GM18508 (cell line): Measurements from ENCODE around the gene CENPH.
"Not testable (repeated sequence)": the region's sequence is repeated elsewhere in the genome, so short reads cannot be mapped to it uniquely, and the experiment has no call there.

ENCODE experiments used
- ATAC-seq: cut with Tn5 transposase; IDR thresholded peaks from one replicate; pipeline ENCODE4 v1.9.1; 2021; ENCODE audit warnings: moderate number of reproducible peaks; ENCODE audit not compliant: insufficient read depth, unreplicated experiment

Gene CENPH

GRCh38 chr5:69206528-69207190 is 17.3 kb downstream of the CENPH start:
- no peak for ATAC-seq

DNA sequence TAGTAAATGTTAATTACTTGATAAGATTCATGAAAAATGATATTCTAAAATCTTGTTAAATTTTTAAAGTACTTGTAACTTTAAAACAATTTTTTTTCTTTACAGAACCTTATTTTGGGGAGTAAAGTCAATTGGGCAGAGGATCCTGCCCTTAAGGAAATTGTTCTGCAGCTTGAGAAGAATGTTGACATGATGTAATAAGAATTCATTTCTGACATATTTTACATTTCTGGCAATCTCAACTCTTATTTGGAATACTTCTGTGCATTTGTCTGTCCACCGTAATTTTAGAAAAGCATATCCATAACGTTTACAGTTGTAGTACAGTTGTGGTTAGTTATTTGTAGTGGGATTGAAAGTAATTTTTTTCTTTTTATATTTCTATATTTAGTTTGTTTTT is 20.2 kb downstream of the CENPH start:
- no peak for ATAC-seq

- ATAC-seq: no peak
Measured at GRCh38 chr5:69211200-69211599, 21.8 kb downstream of the CENPH start.

DNA sequence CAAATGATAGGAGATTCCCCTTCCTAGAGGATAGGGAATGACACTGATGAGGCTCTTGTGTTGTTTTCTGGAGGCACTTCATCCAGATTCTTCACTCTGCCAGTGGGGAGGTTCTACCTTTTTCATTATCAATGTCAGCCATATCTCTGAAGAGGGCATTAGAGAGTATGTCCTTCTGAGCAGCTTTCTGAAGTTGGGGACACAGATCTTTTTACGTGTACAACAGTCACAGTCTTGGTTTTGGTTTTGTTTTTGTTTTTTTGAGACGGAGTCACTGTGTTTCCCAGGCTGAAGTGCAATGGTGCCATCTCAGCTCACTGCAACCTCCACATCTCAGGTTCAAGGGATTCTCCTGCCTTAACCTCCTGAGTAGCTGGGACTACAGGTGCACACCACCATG is 22.6 kb downstream of the CENPH start:
- no peak for ATAC-seq

DNA sequence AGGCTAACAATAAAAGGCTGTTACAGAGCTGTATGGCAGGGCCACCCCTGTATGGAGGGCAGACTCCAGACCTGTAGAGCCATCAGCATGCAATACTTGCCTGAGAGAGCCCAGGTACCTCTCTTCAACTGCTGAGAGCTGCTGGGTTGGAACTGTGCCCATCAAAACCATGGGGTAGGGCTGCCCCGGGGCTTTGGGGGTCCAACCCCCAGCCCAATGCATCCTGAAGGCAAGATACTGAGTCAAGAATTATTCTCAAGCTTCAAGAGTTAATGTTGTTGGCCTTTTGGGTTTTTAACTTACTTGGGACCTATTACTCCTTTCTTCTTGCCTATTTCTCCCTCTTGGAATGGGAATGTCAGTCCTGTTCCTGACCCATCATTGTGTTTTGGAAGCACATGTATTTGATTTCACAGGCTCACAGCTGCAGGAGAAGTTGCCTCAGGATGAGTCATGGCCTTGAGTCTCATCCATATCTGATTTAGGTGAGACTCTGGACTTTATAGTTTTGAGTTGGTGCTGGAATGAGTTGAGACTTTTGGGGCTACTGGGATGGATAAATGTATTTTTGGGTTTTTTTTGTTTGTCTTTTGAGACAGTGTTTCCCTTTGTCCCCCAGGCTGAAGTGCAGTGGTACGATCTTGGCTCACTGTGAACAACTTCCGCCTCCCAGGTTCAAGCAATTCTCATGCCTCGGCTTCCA is 24.3 kb downstream of the CENPH start:
- ATAC-seq: no peak

DNA sequence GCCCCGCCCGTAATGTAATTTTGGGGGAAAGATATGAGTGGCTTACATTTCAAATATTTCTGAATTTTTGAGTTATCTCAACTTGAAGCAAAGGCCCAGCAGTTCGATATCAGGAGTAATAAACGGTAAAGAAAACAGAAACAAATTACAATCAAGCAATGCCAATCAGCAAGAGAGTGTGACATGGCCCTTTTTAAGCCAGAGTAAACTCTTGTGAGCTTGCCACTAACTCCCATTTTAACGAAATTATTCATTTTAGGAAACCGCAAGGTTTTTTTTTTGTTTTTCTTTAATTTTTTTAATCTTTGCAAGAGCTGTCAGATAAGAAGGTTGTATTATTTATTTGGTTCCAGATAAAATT is 27.7 kb downstream of the CENPH start:
- ATAC-seq: no peak

DNA sequence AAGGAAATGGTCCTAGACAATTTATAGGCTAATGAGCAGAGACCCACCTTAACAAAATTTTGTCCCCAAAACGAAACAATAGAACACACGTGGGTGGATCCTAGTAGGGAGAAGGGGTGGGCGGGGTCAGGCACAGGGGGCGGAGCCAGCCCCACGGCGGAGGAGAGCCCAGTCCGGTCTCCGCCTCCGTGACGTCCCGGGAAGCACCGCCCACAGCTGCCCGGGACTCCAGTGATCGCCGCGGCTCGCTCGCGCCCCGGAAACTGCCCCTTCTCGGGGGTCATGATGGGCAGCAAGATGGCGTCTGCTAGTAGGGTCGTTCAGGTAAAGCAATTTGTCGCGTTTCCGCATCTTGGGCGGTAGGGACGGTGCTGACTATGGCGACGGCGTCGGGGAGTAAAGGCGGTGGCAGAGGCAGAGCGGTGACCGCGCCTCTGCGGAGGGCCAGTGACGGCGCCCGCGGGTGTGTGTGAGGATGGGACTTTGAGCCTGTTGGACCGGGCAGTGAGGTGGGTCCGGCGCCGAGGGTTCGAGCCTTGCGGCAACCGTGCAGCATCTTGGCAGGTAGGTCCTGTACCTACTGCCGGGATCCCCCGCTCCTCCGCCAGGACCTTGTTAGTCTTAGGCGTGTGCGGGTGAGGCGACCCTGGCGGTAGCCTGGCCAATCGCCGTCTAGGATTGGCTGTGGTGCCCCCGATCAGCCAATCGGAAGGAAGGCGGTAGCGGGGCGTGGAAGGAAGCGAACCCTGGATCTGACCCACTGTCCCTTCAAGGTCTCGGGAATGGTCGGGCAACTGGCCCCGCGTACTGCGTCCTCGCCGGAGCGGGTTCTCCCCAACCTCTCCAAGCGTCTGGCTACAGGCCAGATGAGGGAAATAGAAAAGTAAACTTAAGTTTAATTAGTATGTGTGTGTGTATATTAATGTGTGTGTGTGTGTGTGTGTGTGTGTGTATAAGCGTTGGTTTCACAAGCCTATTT is 28.5 kb downstream of the CENPH start:
- ATAC-seq: peak; percentile 82

GRCh38 chr5:69219939-69220338 is 30.6 kb downstream of the CENPH start:
- no peak for ATAC-seq

GRCh38 chr5:69220371-69220770 is 31.0 kb downstream of the CENPH start:
- ATAC-seq: not testable (repeated sequence)

DNA sequence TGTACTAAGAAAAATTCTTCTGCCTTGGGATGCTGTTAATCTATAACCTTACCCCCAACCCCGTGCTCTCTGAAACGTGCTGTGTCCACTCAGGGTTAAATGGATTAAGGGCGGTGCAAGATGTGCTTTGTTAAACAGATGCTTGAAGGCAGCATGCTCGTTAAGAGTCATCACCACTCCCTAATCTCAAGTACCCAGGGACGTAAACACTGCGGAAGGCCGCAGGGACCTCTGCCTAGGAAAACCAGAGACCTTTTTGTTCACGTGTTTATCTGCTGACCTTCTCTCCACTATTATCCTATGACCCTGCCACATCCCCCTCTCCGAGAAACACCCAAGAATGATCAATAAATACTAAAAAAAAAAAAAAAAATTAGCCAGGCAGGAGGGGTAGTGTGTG is 31.4 kb downstream of the CENPH start:
- ATAC-seq: not testable (repeated sequence)

GRCh38 chr5:69224520-69224919 is 35.1 kb downstream of the CENPH start:
- no peak for ATAC-seq

DNA sequence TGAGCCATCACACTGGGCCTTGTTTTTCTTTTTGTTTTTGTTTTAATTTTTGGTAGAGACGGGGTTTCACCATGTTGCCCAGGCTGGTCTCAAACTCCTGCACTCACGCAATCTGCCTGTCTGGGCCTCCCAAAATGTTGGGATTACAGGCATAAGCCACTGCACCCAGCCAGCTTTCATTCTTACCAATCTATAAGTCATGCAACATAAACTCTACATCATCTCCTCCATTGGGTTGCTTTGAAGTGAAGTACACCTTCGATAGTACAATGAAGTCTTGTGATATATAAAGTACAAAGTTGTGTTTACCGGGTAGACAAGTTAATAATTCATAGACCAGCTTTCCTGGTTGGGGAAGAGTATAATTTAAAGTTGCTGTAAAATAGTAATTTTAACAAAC is 36.5 kb downstream of the CENPH start:
- no peak for ATAC-seq

- no peak for ATAC-seq
Measured at GRCh38 chr5:69230181-69230580, 40.8 kb downstream of the CENPH start.

- ATAC-seq: no peak
Measured at GRCh38 chr5:69231281-69231680, 41.9 kb downstream of the CENPH start.

DNA sequence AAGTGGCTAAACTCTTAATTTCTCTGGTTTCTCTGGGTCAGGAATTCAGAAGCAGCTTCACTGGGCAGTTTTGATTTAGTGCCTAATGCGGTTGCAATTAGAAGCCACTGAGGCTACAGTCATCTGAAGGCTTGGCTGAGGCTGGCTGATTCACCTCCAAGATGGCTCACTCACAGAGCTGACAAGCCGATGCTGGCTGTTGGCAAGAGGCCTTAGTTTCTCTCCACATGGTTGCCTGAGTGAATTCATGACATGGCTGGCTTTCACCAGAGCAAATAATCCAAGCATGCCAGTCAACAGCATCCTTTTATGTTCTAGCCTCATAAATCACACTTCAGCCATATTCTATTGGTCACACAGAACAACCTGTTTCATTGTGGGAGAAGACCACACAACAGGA is 42.5 kb downstream of the CENPH start:
- no peak for ATAC-seq

GRCh38 chr5:69234457-69235268 is 45.3 kb downstream of the CENPH start, which contains the start of gene CDK7:
CDK7 (plus strand) TSS chr5:69234886; CDS start chr5:69234976, 90 bp downstream.
- ATAC-seq: peak; percentile 88

GRCh38 chr5:69236733-69237132 is 47.4 kb downstream of the CENPH start:
- not testable (repeated sequence) for ATAC-seq

DNA sequence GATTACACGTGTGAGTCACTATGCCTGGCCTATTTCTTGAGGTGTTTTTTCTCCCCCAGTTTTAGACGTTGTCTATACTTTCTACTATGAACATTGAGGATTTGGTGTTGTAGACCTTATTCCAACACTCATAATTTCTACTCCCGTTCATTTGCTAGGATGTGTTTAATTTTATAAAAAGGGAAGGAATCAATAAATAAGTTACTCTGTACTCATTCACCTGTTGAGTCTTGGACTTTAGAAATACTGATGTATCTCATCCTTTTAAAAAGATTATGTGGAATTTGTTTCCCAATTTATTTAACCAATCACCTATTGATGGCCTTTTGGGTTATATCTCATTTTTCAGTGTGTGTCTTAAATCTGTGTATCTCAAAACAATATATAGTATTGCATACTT is 48.5 kb downstream of the CENPH start:
- ATAC-seq: no peak

DNA sequence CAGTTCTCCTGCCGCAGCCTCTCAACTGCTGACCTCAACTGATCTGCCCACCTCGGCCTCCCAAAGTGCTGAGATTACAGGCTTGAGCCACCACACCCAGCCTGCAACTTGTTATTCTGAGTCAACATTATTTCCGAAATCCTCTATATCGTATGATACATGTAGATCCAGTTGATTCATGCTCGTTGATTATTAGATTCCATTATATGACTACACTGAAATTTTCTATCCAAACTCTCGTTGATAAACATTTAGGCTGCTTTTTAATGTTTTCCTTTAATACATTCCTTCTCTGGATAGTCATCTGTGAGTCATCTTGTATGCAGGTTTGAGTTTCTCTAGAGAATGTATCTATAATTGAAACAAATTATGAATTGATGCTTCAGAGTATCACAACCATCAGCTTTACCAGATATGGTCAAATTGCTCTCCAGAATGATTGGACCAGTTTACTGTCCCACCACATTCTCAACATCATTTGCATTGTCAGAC is 49.4 kb downstream of the CENPH start:
- ATAC-seq: no peak
